Mesenchymal stem cell (in vitro differentiated cells and primary cell): ENCODE results near the gene ZNF853.

Source experiments
- DNase-seq: peaks from one replicate; pipeline ENCODE4 v3.0.0-alpha.2; 2013
- H2AFZ ChIP-seq: one replicate; pipeline ENCODE4 v1.6.1; 2013; ENCODE audit warnings: low read depth, mild to moderate bottlenecking, control low read depth, inconsistent platforms, low read length, moderate library complexity
- H2AK5ac ChIP-seq: 2 replicates; pipeline ENCODE4 v1.6.1; 2013; ENCODE audit warnings: low read length, moderate library complexity, mild to moderate bottlenecking, inconsistent platforms; ENCODE audit not compliant: severe bottlenecking
- H2BK120ac ChIP-seq: one replicate; pipeline ENCODE4 v1.6.1; 2013; ENCODE audit warnings: low read depth, mild to moderate bottlenecking, inconsistent platforms, low read length, moderate library complexity
- H2BK12ac ChIP-seq, 2 experiments: one replicate each; pipeline ENCODE4 v1.6.1; 2013; ENCODE audit warnings: inconsistent platforms in 2 of 2, low read length in 2 of 2, mild to moderate bottlenecking in 2 of 2, moderate library complexity in 2 of 2, control low read depth in 1 of 2
- H2BK15ac ChIP-seq: one replicate; pipeline ENCODE4 v1.6.1; 2013; ENCODE audit warnings: mild to moderate bottlenecking, low read depth, inconsistent platforms; ENCODE audit not compliant: poor library complexity, severe bottlenecking
- H2BK5ac ChIP-seq: 2 replicates; pipeline ENCODE4 v1.6.1; 2013; ENCODE audit warnings: low read depth, mild to moderate bottlenecking, low read length, control low read depth, inconsistent platforms; ENCODE audit not compliant: poor library complexity, severe bottlenecking
- H3K14ac ChIP-seq, 2 experiments: one replicate each; pipeline ENCODE4 v1.6.1; 2013; ENCODE audit warnings: inconsistent platforms in 2 of 2, low read length in 2 of 2, control low read depth in 1 of 2, mild to moderate bottlenecking in 1 of 2, moderate library complexity in 1 of 2
- H3K18ac ChIP-seq, 2 experiments: one replicate each; pipeline ENCODE4 v1.6.1; 2013; ENCODE audit warnings: inconsistent platforms in 2 of 2, low read length in 2 of 2, control low read depth in 1 of 2, low read depth in 1 of 2, mild to moderate bottlenecking in 1 of 2
- H3K23ac ChIP-seq, 2 experiments: one replicate each; pipeline ENCODE4 v1.6.1; 2013; ENCODE audit warnings: inconsistent platforms in 2 of 2, low read length in 2 of 2, mild to moderate bottlenecking in 2 of 2, moderate library complexity in 2 of 2, control low read depth in 1 of 2
- H3K27ac ChIP-seq: 2 replicates; pipeline ENCODE4 v1.5.1; 2013; ENCODE audit warnings: mild to moderate bottlenecking, moderate library complexity, low read length, control low read depth, inconsistent platforms; ENCODE audit not compliant: poor library complexity, severe bottlenecking
- H3K27me3 ChIP-seq, 2 experiments: 2 replicates each; pipeline versions ENCODE4 v1.6.1 to v1.7.0; 2013; ENCODE audit warnings: low read length in 2 of 2, mild to moderate bottlenecking in 2 of 2, moderate library complexity in 2 of 2, control low read depth in 1 of 2, inconsistent platforms in 1 of 2; ENCODE audit not compliant: control insufficient read depth in 1 of 2, insufficient read depth in 1 of 2
- H3K36me3 ChIP-seq, 2 experiments: 2 replicates each; pipeline versions ENCODE4 v1.6.1 to v1.7.0; 2013; ENCODE audit warnings: low read length in 2 of 2, control low read depth in 1 of 2, inconsistent platforms in 1 of 2, low read depth in 1 of 2, mild to moderate bottlenecking in 1 of 2; ENCODE audit not compliant: insufficient read depth in 2 of 2, control insufficient read depth in 1 of 2
- H3K4ac ChIP-seq, 2 experiments: one replicate each; pipeline ENCODE4 v1.6.1; 2013; ENCODE audit warnings: inconsistent platforms in 2 of 2, low read length in 2 of 2, mild to moderate bottlenecking in 2 of 2, moderate library complexity in 2 of 2, control low read depth in 1 of 2, low read depth in 1 of 2
- H3K4me1 ChIP-seq: 2 replicates; pipeline ENCODE4 v1.6.1; 2013; ENCODE audit warnings: low read depth, low read length, control low read depth; ENCODE audit not compliant: control insufficient read depth, insufficient read depth
- H3K4me2 ChIP-seq: 2 replicates; pipeline ENCODE4 v1.6.1; 2013; ENCODE audit warnings: low read length, mild to moderate bottlenecking, inconsistent platforms; ENCODE audit not compliant: poor library complexity, severe bottlenecking
- H3K4me3 ChIP-seq, 2 experiments: 2 replicates each; pipeline versions ENCODE4 v1.5.1 to v1.7.0; 2013; ENCODE audit warnings: low read length in 2 of 2, mild to moderate bottlenecking in 2 of 2, control low read depth in 1 of 2, low read depth in 1 of 2; ENCODE audit not compliant: insufficient read depth in 1 of 2
- H3K79me1 ChIP-seq: replicated peaks from 2 replicates; pipeline ENCODE4 v1.6.1; 2013; ENCODE audit warnings: mild to moderate bottlenecking, control low read depth, low read length, inconsistent platforms; ENCODE audit not compliant: poor library complexity, severe bottlenecking
- H3K9ac ChIP-seq: 2 replicates; pipeline ENCODE4 v1.7.0; 2013; ENCODE audit warnings: mild to moderate bottlenecking, low read length, moderate library complexity
- H3K9me3 ChIP-seq: 2 replicates; pipeline ENCODE4 v1.7.0; 2013; ENCODE audit warnings: mild to moderate bottlenecking, low read length; ENCODE audit not compliant: control insufficient read depth
- H4K8ac ChIP-seq: one replicate; pipeline ENCODE4 v1.6.1; 2013; ENCODE audit warnings: inconsistent platforms, mild to moderate bottlenecking, low read length, moderate library complexity
- H4K91ac ChIP-seq: one replicate; pipeline ENCODE4 v1.6.1; 2013; ENCODE audit warnings: mild to moderate bottlenecking, low read length, inconsistent platforms
- WGBS: methylation state at CpG from one replicate; pipeline ENCODE4 v1.1.7; 2013; ENCODE audit warnings: mixed read lengths; 5-methylcytosine and 5-hydroxymethylcytosine counted together

Gene ZNF853

GRCh38 chr7:6613706-6614105 lies 1.7 kb upstream of the ZNF853 start:
- no peak overlapping the region for H3K9ac ChIP-seq
- no peaks in the 10 kb centered on the region for H3K36me3 ChIP-seq
- no peak overlapping the region for H3K14ac ChIP-seq
- H3K27ac ChIP-seq = no peak overlapping the region
- H3K9me3 ChIP-seq = no peaks in the 10 kb centered on the region
- H4K8ac ChIP-seq = no peak overlapping the region
- no peak for DNase-seq
- H3K27me3 ChIP-seq = peaks cover 32 to 48% of the 10 kb centered on the region in 2 experiments
- H3K4me3 ChIP-seq = no peak overlapping the region
- H3K4ac ChIP-seq = no peak overlapping the region
- H3K4me2 ChIP-seq = no peak overlapping the region
- no peak overlapping the region for H2BK15ac ChIP-seq
- H3K79me1 ChIP-seq = no peaks in the 10 kb centered on the region
- peaks cover 12% of the 10 kb centered on the region for H3K4me1 ChIP-seq
- H2BK12ac ChIP-seq = no peak overlapping the region
- H2AK5ac ChIP-seq = no peak overlapping the region
- no peak overlapping the region for H3K18ac ChIP-seq
- no peak overlapping the region for H2AFZ ChIP-seq
- H3K23ac ChIP-seq = no peak overlapping the region
- WGBS = 75% methylated on average over 2 of the region's 2 CpGs
- H4K91ac ChIP-seq = no peak overlapping the region
- no peak overlapping the region for H2BK120ac ChIP-seq
- H2BK5ac ChIP-seq = no peak overlapping the region

GRCh38 chr7:6615723-6616555 lies 529 bp downstream of the ZNF853 start:
- H4K91ac ChIP-seq = no peak overlapping the region
- peaks cover 32 to 66% of the 10 kb centered on the region in 2 experiments for H3K27me3 ChIP-seq
- H3K4me1 ChIP-seq = peaks cover 12% of the 10 kb centered on the region
- no peaks in the 10 kb centered on the region for H3K9me3 ChIP-seq
- H3K14ac ChIP-seq = no peak overlapping the region
- peaks cover 0 to under 1% of the 10 kb centered on the region in 2 experiments for H3K36me3 ChIP-seq
- no peak overlapping the region for H4K8ac ChIP-seq
- H3K23ac ChIP-seq = no peak overlapping the region
- H2AK5ac ChIP-seq = no peak overlapping the region
- H3K9ac ChIP-seq = no peak overlapping the region
- no peak overlapping the region for H2BK15ac ChIP-seq
- H3K27ac ChIP-seq = no peak overlapping the region
- H2BK5ac ChIP-seq = no peak overlapping the region
- no peak for DNase-seq
- no peak overlapping the region for H3K18ac ChIP-seq
- H3K4me3 ChIP-seq = peak overlapping the region in 1 of 2 experiments; percentile 65
- H3K4ac ChIP-seq = no peak overlapping the region
- H2AFZ ChIP-seq = peak overlapping the region; percentile 18
- no peak overlapping the region for H2BK120ac ChIP-seq
- no peaks in the 10 kb centered on the region for H3K79me1 ChIP-seq
- 12% methylated on average over 61 of the region's 63 CpGs for WGBS
- no peak overlapping the region for H2BK12ac ChIP-seq
- peak overlapping the region; percentile 81 for H3K4me2 ChIP-seq

DNA sequence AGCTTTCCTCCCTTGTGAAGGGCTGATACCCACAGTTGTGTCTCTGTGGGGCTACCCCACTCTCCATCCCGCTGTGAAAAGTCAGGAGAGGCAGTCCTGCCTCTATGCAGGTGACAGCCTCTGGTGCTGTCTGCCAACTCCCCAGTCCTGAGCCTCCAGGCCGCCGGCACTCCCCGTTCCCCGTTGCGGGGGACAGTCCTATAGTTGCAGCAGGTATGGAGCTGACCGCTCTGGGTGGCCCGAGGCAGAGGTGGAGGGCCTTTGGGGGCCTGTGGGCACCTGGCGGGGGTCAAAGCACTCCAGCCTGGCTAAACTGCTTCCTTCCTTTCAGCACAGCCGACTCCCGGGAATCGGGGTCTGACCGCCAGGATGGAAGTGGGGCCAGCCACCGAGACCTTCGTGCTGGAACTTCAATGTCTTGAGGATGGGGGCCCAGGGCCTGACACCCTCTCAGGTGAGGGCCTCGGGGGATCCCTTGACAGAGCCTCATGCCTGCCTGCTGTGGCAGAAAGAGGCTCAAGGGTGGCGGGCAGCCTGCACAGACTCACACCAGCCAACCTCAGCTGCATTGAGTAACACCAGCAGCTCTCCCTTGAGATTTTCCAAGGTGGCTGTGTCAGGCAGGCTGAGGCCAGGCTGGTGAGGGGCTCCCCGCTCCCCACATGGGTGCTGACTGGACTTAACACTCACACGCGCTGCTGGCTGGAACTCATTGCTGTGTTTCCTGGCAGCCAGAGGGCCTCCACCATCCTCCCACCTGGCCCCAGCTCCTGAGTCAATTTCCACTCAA lies 1.6 kb downstream of the ZNF853 start:
- Histone ChIP-seq H3K27ac (no peak overlapping the region), H3K23ac (no peak overlapping the region), H2BK120ac (no peak overlapping the region), H2AK5ac (no peak overlapping the region), H3K9me3 (no peaks in the 10 kb centered on the region), H2AFZ (no peak overlapping the region), H3K27me3 (peaks cover 32 to 76% of the 10 kb centered on the region in 2 experiments), H3K4me2 (no peak overlapping the region), H3K14ac (no peak overlapping the region), H3K18ac (no peak overlapping the region), H3K4me3 (no peak overlapping the region), H3K4ac (no peak overlapping the region), H3K4me1 (peaks cover 12% of the 10 kb centered on the region), H3K36me3 (peaks cover 0 to 11% of the 10 kb centered on the region in 2 experiments), H2BK15ac (no peak overlapping the region), H2BK5ac (no peak overlapping the region), H4K91ac (peak overlapping the region; percentile 30), H3K9ac (no peak overlapping the region), H2BK12ac (no peak overlapping the region), H4K8ac (peak overlapping the region; percentile 9), H3K79me1 (no peaks in the 10 kb centered on the region)
- no peak for DNase-seq
- WGBS = 95% methylated on average over 20 of the region's 20 CpGs

- H3K36me3 ChIP-seq = peaks cover 0 to 27% of the 10 kb centered on the region in 2 experiments
- DNase-seq = no peak
- H3K4ac ChIP-seq = no peak overlapping the region
- H3K9ac ChIP-seq = no peak overlapping the region
- H3K18ac ChIP-seq = no peak overlapping the region
- no peak overlapping the region for H3K27ac ChIP-seq
- H3K14ac ChIP-seq = no peak overlapping the region
- no peak overlapping the region for H4K8ac ChIP-seq
- H3K27me3 ChIP-seq = peaks cover 22 to 72% of the 10 kb centered on the region in 2 experiments
- WGBS = 65% methylated on average over 2 of the region's 4 CpGs
- no peak overlapping the region for H2BK15ac ChIP-seq
- H2BK12ac ChIP-seq = no peak overlapping the region
- H3K4me2 ChIP-seq = no peak overlapping the region
- no peaks in the 10 kb centered on the region for H3K9me3 ChIP-seq
- H2AK5ac ChIP-seq = no peak overlapping the region
- H3K79me1 ChIP-seq = no peaks in the 10 kb centered on the region
- H2BK120ac ChIP-seq = no peak overlapping the region
- no peak overlapping the region for H4K91ac ChIP-seq
- no peak overlapping the region for H2AFZ ChIP-seq
- peaks cover 12% of the 10 kb centered on the region for H3K4me1 ChIP-seq
- no peak overlapping the region for H3K23ac ChIP-seq
- H2BK5ac ChIP-seq = no peak overlapping the region
- no peak overlapping the region for H3K4me3 ChIP-seq
These were observed 3.2 kb downstream of the ZNF853 start for GRCh38 chr7:6618621-6619020.
